DND-41 (cell line): ENCODE data around the gene SLC7A1.

Experiments used
- EZH2 ChIP-seq: IDR thresholded peaks from 3 replicates; pipeline ENCODE4 v1.6.1; 2012; ENCODE audit warnings: borderline replicate concordance, low read depth, mild to moderate bottlenecking, moderate library complexity, low read length, inconsistent platforms; ENCODE audit not compliant: severe bottlenecking
- TF ChIP-seq, protein P1 (sequence below): IDR thresholded peaks from 2 replicates; pipeline ENCODE4 v1.5.1; 2012; ENCODE audit warnings: borderline replicate concordance, low read length, moderate library complexity, mild to moderate bottlenecking; ENCODE audit not compliant: poor library complexity, severe bottlenecking; ENCODE audit errors: extremely low read depth

DNA sequence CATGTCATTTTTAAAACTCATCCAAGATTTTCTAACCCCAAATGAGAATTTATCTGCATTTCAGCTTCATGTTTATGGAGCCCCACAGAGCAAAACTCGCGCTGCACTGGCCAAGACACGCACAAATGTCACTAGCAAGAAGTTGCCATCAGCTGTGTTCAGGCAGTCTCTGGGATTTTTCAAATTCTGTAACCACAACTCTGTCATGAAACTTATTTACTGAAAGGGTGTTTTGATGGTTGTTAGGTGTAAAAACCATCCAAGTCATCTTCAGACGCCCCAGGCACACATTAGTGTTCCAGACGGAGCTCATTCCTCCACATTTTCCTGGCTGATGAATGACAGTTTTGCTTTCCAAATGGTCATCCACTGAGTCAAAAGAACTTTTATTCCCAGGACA lies 63.4 kb downstream of the SLC7A1 start:
- TF ChIP-seq, protein P1, sequence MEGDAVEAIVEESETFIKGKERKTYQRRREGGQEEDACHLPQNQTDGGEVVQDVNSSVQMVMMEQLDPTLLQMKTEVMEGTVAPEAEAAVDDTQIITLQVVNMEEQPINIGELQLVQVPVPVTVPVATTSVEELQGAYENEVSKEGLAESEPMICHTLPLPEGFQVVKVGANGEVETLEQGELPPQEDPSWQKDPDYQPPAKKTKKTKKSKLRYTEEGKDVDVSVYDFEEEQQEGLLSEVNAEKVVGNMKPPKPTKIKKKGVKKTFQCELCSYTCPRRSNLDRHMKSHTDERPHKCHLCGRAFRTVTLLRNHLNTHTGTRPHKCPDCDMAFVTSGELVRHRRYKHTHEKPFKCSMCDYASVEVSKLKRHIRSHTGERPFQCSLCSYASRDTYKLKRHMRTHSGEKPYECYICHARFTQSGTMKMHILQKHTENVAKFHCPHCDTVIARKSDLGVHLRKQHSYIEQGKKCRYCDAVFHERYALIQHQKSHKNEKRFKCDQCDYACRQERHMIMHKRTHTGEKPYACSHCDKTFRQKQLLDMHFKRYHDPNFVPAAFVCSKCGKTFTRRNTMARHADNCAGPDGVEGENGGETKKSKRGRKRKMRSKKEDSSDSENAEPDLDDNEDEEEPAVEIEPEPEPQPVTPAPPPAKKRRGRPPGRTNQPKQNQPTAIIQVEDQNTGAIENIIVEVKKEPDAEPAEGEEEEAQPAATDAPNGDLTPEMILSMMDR: no peak
- TF ChIP-seq EZH2: no peak
